Glomerular visceral epithelial cell (primary cell): ENCODE measurements around the gene OR52D1.

ENCODE experiments used
- DNase-seq: peaks from one replicate; pipeline ENCODE4 v3.0.0-alpha.2; 2016; ENCODE audit errors: extremely low spot score

OR52D1 gene

GRCh38 chr11:5509803-5510202 lies 21.3 kb downstream of the OR52D1 start, which contains the start of gene UBQLN3:
UBQLN3 (minus strand) TSS chr11:5509957; CDS start chr11:5509558, 399 bp downstream.
- DNase-seq: no peak

GRCh38 chr11:5514841-5515240 lies 26.4 kb downstream of the OR52D1 start:
- no peak for DNase-seq

- no peak for DNase-seq
Observed at GRCh38 chr11:5516599-5516998, 28.1 kb downstream of the OR52D1 start, which contains the start of gene UBQLNL. UBQLNL (minus strand) TSS chr11:5516699; CDS start chr11:5516441, 258 bp downstream.

- no peak for DNase-seq
Observed at GRCh38 chr11:5521540-5521939, 33.1 kb downstream of the OR52D1 start.

- peak; percentile 18 for DNase-seq
Observed at GRCh38 chr11:5522308-5522707, 33.8 kb downstream of the OR52D1 start.

GRCh38 chr11:5524756-5525155 lies 36.3 kb downstream of the OR52D1 start:
- DNase-seq: no peak

- no peak for DNase-seq
Observed at GRCh38 chr11:5527716-5528115, 39.2 kb downstream of the OR52D1 start.

GRCh38 chr11:5528495-5528894 lies 40.0 kb downstream of the OR52D1 start:
- no peak for DNase-seq

GRCh38 chr11:5531053-5531831 lies 42.8 kb downstream of the OR52D1 start:
- DNase-seq: no peak

GRCh38 chr11:5534046-5534445 lies 45.6 kb downstream of the OR52D1 start:
- DNase-seq: no peak

GRCh38 chr11:5536482-5536881 lies 48.0 kb downstream of the OR52D1 start:
- no peak for DNase-seq
